Activated CD4-positive, alpha-beta T cell treated with anti-CD3 and anti-CD28 coated beads for 4 hours (primary cell): ENCODE measurements around the gene GLRA1.
"Not testable (repeated sequence)": the region's sequence is repeated elsewhere in the genome, so short reads cannot be mapped to it uniquely, and the experiment has no call there.

ENCODE experiments used
- DNase-seq, 2 donors: peaks; one replicate each; pipeline ENCODE4 v3.0.0-alpha.2; 2020

Gene GLRA1

GRCh38 chr5:151880324-151880723, 44.3 kb downstream of the GLRA1 start:
- DNase-seq: no peak

DNA sequence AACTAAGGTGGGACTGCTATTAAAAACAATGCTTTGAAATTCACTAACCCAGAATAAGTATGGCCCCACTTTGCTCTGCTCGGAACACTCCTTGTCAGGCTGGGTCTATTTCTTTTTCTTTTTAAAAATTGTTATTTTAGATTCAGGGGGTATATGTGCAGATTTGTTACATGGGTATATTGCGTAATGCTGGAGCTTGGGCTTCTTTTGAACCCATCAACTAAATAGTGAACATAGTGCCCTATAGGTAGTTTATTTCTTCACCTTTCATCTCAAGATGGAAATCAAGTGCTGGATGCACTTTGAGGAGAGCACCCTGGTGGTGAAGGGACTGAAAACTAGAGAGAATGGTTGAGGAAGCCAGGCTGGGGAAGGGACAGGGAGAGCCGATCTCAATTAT, 51.0 kb downstream of the GLRA1 start:
- DNase-seq: no peak

GRCh38 chr5:151872701-151873100, 52.0 kb downstream of the GLRA1 start:
- no peak for DNase-seq

GRCh38 chr5:151870820-151871219, 53.8 kb downstream of the GLRA1 start:
- DNase-seq: no peak

- DNase-seq: no peak
Measured at GRCh38 chr5:151870271-151870670, 54.4 kb downstream of the GLRA1 start.

DNA sequence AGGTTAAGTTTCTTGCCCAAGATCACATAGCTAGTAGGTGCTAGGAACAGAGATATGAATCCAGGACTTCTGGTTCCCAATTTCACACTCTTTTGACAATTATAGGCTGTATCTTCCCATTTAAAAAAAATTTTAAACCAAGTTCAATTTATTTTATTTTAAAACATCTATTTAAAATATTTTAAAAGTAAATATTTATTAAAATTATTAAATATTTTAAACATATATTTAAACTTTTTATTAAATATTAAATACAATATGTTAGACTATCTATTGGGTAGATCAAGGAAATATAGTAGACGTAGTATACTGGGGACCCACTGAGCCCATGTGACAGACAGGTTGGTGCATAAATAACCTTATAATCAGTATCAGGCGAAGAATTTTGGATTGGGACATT, 54.8 kb downstream of the GLRA1 start:
- DNase-seq: no peak

GRCh38 chr5:151868451-151868850, 56.2 kb downstream of the GLRA1 start:
- no peak for DNase-seq

DNA sequence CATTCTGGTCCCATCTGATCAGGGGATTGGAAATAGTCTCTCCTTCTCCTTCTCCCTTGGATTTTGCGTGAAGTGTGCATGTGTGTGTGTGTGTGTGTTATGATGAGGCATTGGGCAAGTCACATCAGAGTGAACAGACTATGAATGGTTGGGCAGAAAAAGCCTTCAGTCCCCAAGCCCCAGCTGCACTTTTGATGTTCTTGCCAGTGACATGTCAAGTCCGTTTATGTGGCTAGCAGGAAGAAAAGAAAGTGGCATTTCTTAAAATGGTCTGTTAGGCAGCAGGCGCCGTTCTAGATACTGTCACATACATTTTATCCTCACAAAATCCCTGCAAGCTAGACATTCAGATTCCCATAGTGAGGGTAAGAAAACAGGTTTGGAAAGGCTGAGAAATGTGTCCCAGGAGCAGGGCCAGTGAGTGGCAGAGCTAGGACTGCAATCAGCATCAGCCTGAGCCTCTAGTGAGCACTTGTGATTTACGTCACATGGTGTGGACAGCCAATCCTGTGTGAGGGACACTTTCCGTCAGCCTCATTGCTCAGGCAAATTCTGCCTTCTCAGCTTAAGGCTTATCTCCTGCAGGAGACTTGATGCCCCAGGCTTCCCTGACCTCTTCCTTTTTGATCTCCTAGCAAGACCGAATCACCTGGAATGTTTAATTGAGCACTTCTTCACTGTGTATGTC, 60.4 kb downstream of the GLRA1 start:
- no peak for DNase-seq

DNA sequence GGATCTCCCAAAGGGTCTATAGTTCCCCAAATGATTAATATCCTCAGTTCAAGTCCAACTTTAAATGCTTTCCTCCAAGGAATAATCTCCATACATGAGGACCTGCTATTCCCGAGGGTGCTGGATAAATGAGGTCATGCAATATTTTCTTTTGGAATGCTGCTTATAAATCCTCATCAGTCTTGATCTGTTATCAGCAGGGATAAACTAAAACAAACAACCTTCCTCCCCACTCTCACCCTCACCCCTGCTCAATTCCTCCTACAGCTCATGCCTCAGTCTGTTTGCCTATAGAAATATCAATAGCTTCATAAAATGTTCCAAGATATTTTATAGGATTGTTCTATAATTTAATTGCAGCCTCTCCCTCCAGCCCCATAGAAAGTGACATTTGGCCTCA, 61.1 kb downstream of the GLRA1 start:
- no peak for DNase-seq

- no peak for DNase-seq
Measured at GRCh38 chr5:151862811-151863472, 61.7 kb downstream of the GLRA1 start.

- not testable (repeated sequence) for DNase-seq
Measured at GRCh38 chr5:151860867-151861266, 63.8 kb downstream of the GLRA1 start.

GRCh38 chr5:151856861-151857260, 67.8 kb downstream of the GLRA1 start:
- DNase-seq: no peak

DNA sequence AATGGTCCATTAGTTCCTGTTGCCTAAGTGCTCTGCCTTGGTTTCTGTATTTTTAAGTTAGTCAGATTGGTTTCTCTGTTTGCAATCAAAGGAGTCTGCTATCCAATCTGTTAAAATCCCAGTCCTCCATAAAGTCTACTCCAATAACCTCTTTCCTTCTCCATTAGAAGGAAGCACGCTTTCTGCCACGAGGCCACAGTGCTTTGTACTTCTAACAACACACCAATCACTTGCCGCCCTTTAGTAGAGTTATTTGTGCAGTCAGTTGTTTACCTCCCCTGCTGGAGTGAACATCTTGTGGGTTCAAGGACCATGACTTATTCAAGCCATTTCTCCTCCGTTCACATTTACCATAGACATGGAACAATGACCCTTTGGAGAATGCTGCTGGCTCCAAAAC, 69.0 kb downstream of the GLRA1 start:
- DNase-seq: no peak

GRCh38 chr5:151847871-151848270, 76.8 kb downstream of the GLRA1 start:
- DNase-seq: no peak

DNA sequence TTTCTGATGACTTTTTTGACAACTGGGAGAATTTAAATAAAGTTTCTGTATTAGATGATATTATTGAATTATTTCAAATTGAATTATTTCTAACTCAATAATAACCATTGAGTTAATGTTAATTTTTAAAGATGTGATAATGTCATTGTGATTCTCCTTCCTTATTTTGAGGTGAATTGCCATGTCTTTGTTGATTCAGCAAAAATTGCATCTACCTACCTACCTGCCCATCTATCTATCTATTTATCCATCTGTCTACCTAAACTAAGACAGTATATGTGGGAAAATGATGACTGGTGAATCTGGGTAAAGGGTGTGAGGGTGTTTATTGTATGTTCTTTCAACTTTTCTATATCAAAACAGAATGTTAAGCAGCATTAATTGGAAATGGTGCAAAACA, 77.9 kb downstream of the GLRA1 start:
- no peak for DNase-seq

GRCh38 chr5:151832843-151833242, 91.8 kb downstream of the GLRA1 start:
- not testable (repeated sequence) for DNase-seq

GRCh38 chr5:151829370-151829769, 95.3 kb downstream of the GLRA1 start:
- DNase-seq: no peak

DNA sequence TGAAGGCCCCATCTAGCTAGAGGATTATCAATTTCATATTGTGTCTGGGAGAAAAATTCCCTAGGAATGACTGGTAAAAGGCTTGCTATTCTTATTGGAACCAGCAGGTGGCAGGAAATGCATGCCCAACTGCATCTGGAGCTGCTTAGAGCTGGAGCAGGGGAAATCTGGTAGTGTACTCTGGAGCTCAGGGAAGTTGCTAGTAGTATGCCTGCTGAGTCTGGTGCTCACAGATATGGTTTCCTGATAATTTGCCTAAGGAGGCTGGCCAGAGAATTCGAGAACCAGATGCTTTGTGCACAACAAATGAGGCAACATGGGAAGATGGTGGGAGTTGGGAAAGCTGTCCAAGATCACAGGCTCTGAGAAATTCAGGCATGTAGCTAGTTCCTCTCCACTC, 99.2 kb downstream of the GLRA1 start:
- peak; percentile 14 to 20 for DNase-seq

DNA sequence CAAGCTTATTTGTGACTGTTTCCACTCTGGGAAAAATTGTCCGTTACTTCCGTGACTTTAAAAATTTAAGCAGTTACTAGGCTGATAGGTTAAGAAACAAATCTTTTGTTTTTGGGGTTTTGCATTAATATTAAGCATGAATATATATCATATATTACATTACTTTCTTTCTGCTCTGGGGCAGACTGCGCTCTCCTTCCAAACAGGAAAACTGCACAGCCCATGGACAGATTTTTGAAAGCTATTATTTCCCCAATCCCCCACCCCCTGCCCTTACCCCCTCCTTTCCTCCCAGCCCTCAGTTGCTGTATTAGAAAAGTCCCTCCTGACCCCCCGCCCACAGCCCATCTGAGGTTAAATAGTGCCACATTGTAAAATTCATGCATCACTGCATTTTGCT, 102.5 kb downstream of the GLRA1 start:
- no peak for DNase-seq

DNA sequence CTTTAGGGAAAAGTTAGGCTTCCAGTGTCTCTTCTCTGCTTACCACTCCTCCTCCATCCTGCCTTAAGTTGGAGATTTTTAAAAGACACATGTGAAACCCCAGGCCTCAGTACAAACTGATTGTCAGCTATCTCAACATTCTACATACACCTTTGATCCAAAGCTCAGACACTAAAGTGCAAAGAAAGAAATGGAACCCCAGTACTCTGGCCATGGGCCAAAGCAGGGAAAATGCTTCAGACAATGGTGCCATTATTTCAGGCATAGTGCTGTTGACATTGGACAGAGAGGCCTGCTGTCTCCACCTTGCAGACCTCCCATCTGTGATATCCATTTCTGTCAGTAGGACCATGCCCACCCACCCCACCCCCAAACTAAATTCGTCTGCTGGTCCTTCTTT, 103.7 kb downstream of the GLRA1 start:
- no peak for DNase-seq

- DNase-seq: no peak
Measured at GRCh38 chr5:151820271-151820670, 104.4 kb downstream of the GLRA1 start.

GRCh38 chr5:151819830-151820229, 104.8 kb downstream of the GLRA1 start:
- DNase-seq: no peak

DNA sequence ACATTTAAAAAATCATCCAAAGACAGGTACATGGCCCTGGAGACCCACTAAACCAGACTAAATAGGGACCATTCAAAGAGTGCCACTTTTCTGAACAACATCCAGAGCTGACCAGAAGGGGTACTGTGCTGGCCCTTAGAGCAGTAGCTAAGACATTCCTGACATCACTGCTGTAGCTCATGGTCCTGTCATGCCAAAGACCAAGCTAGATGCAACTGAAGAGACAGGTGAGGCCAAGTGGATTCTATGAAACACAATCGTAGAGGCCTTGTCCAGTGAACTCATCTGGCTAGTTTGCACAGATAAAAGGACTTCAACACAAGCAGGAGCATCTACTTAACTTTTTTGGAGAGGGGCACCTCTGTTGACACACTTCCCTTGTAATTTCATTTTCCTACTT, 109.6 kb downstream of the GLRA1 start:
- DNase-seq: no peak

- no peak for DNase-seq
Measured at GRCh38 chr5:151812757-151813309, 111.8 kb downstream of the GLRA1 start.
